ENCODE results near the gene CMTM4.

CMTM4 gene

DNA sequence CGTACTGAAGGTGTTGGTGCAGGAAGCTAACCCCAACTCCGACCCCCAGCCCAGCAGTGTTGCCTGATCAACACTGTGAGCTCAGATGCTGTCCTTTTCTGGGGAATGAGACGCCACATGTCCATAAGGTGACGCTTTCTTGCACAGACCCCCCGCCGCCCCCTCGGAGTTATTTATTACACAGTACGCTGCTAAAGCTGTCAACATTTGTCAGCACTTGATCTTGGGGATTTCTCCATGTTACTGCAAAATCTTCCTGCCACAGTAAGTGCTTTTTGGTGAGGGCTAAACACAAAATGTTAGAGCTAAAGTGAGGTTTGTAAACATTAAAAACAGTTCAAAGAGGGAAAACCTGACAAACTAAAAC is 76.1 kb downstream of the CMTM4 start:
- TF ChIP-seq, protein P1, sequence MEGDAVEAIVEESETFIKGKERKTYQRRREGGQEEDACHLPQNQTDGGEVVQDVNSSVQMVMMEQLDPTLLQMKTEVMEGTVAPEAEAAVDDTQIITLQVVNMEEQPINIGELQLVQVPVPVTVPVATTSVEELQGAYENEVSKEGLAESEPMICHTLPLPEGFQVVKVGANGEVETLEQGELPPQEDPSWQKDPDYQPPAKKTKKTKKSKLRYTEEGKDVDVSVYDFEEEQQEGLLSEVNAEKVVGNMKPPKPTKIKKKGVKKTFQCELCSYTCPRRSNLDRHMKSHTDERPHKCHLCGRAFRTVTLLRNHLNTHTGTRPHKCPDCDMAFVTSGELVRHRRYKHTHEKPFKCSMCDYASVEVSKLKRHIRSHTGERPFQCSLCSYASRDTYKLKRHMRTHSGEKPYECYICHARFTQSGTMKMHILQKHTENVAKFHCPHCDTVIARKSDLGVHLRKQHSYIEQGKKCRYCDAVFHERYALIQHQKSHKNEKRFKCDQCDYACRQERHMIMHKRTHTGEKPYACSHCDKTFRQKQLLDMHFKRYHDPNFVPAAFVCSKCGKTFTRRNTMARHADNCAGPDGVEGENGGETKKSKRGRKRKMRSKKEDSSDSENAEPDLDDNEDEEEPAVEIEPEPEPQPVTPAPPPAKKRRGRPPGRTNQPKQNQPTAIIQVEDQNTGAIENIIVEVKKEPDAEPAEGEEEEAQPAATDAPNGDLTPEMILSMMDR (IDR thresholded peaks at IDR 0.05; ENCODE audit: insufficient read depth, missing control alignments) = no peak
- no peak for FAIRE-seq
- DNase-seq (ENCODE audit: insufficient read length, low spot score) = no peak

DNA sequence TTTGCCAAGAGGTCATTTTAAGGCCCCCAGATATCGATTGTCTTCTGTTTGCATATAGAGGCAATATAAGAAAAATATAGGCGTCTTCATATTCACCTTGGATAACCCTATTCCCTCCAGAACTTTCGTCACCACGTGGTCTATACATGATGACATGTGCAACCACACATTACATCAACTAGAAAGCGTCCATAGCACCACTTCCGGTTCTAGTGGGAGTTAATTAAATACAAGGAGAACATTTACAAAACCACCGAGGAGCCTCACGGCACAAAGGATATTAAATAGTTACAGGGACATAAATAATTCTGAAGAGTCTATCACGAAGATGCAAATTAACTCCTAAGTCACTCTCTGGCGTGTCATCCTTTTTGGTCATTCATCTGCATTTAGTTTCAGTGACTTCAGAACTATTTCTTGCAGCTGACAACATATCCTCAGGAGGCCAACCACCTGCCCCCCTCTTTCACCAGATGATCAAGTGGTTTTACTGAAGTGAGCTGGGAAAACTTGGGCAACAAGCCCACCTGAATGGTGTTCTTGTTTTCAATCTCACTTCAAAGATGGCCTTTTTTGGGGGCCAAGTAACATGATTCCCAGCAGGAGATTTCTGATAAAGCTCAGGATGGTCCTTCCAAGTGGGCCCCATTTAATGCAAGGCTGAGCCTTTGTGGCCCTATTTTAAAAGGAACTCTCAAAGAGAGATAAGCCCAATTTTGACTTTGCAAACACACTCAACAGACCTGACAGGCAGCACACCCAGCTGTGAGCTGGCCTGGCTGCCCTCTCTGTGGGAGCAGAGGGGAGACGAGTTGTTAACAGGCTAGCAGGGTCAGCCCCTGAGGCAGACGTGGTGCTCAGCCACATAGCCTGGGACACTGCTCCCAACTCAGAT is 76.8 kb downstream of the CMTM4 start:
- no peak for FAIRE-seq
- TF ChIP-seq, protein P1 (IDR thresholded peaks at IDR 0.05; ENCODE audit: insufficient read depth, missing control alignments) = no peak
- no peak for DNase-seq (ENCODE audit: insufficient read length, low spot score)

DNA sequence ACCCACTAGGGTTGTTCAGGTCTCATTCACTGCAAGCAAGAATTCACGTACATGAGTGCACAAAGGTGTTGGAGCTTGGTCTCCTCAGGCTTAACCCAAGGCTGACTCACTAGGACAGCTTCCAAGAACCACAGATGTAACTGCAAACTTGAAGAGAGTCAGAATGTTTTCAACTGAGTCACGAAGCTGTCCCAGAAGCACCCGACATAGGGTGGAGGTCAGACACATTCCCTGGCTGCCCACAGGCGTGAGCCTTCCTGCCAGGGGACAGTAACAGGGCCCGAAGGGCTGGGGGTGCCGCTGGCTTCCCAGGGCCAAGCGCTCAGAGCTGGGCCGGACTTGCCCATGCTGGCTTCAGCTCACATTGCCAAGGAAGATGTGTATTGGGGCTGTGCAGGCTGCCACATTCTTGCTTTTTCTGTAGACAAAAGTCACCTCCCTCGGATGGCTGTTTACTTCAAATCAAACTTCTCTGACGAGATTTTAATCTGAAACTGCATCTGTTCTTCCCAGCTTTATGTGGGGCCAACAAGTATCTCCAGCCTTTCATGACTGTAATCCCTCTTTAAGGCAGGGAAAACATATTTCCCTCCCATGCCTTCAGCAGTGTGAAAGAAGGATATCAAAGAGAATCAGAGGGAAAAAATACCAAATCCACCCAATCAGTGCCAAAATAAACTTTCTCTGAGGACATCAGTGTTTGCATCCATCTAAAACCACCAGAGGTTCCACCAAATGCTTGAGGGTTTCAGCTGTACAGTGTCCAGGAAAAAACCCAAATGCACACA is 77.8 kb downstream of the CMTM4 start:
- no peak for DNase-seq (ENCODE audit: insufficient read length, low spot score)
- no peak for FAIRE-seq
- TF ChIP-seq, protein P1 (IDR thresholded peaks at IDR 0.05; ENCODE audit: insufficient read depth, missing control alignments) = no peak

DNA sequence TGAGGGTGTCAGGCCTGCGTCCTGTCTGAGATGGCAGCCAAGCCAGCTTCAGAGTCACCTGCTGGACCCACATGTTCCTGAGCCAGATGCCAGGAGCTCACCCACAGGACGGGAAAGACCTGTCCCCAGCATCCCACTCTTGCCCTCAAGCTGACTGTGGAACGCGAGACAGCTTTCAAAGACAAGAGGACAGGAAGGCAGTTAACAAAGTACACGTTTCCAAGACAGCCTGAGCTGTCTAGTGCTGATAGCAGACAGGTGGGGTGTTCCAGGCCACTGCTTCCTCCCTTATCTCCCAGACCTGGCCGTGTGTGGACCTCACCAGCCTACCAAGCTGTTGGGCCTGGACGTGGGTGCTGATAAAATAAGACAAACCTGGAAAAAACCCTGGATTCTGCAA is 78.8 kb downstream of the CMTM4 start:
- TF ChIP-seq, protein P1 (IDR thresholded peaks at IDR 0.05; ENCODE audit: insufficient read depth, missing control alignments) = no peak
- FAIRE-seq (no peak), DNase-seq (ENCODE audit: insufficient read length, low spot score) (no peak)

DNA sequence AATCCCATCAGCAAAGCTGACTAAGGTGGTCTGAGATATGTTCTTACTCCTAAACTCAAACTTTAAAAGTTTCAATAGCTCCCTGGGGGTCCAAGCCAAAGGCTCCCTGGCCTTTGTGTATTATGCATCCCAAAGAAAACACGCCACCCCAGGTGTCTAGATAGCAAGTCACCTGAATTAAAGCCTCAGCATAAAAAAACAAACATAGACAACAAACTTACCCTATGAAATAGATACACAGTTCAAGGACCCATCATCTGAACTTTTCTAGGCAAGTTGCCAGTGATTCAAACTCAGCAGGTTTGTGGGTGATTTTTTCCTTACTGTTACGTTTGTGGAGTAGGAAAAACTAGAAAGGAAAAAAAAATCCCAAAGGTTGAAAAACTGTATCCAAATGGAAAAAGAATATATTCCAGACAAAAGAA is 79.5 kb downstream of the CMTM4 start:
- TF ChIP-seq, protein P1 (IDR thresholded peaks at IDR 0.05; ENCODE audit: insufficient read depth, missing control alignments) = no peak
- no peak for FAIRE-seq

DNA sequence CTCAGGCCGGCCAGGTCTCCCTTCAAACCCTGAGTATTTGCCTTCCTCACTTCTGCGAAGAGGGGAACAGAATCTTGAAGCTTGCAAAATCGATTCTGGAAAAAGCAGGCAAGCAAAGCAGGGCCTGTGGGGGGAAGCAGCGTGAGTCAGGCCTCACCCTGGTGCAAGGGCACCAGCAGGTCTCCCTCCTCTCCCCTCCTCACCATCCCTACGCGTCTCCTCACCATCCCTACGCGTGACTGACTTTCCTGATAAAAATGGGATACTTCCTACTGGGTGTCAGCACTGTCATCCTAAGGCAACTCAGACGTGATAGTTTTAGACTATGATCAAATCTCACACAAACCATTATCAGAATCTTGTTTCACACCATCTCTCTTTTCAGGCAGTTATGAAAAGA is 80.0 kb downstream of the CMTM4 start:
- DNase-seq (ENCODE audit: insufficient read length, low spot score) = no peak
- TF ChIP-seq, protein P1 (IDR thresholded peaks at IDR 0.05; ENCODE audit: insufficient read depth, missing control alignments) = no peak
- FAIRE-seq = no peak

More for the DNA sequence above, 79.5 kb downstream of the CMTM4 start:
- DNase-seq (ENCODE audit: insufficient read length, low spot score) = no peak

Measured in D721Med (cell line).